ENCODE data around the gene FAM151A.
"Not testable (repeated sequence)": the region's sequence is repeated elsewhere in the genome, so short reads cannot be mapped to it uniquely, and the experiment has no call there.

The FAM151A gene

GRCh38 chr1:54649921-54650320, 26.6 kb upstream of the FAM151A start:
- no peak for TF ChIP-seq CTCF (IDR thresholded peaks at IDR 0.05; ENCODE audit: low read depth, low read length, missing control alignments)

DNA sequence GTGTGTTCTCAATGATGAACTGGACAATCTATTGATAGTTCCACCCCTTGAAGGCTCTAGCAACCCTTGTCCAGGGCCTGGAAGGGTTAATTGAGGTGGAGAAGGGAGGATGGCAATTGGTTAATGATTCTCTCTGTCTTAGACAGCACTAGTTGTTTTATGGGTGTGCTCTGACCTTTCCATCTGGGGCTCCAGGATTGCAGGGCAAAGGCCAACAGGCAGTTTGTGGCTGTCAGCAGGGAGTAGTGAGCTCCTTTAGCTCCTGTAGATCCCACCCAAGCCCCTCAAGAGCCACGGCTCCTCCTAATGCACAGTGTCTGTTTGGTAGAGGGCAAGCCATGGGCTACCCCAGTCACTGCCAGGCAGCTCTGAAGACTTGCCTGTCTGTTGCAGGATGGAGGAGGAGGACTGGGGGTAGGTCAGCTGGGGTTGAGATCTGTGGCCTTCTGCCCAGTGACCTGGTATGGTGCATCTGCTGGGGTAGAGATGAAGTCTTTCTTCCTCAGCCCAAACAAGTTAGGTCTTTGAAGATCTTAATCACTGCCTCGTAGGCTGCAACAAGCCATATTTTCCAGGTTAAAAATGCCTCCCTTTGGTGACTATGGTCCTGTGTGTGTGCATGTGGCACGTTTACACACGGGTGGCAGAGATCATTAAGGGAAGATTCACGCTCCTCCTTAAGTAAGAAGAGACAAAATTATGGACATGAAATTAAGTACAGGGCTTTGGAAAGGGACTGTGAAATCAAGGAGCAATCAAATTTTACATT, 26.0 kb upstream of the FAM151A start:
- TF ChIP-seq CTCF (IDR thresholded peaks at IDR 0.05; ENCODE audit: low read depth, low read length, missing control alignments), result no peak
- DNase-seq (ENCODE audit: low read depth), result no peak
- H3K4me3 ChIP-seq (ENCODE audit: low read depth, low read length), result no peak overlapping the region

More at GRCh38 chr1:54649921-54650320, 26.6 kb upstream of the FAM151A start:
- no peak overlapping the region for H3K4me3 ChIP-seq (ENCODE audit: low read depth, low read length)
- no peak for DNase-seq (ENCODE audit: low read depth)

GRCh38 chr1:54645806-54646676, 22.7 kb upstream of the FAM151A start:
- H3K4me3 ChIP-seq (ENCODE audit: low read depth, low read length), result no peak overlapping the region
- no peak for TF ChIP-seq CTCF (IDR thresholded peaks at IDR 0.05; ENCODE audit: low read depth, low read length, missing control alignments)
- no peak for DNase-seq (ENCODE audit: low read depth)

GRCh38 chr1:54643736-54644135, 20.4 kb upstream of the FAM151A start:
- H3K4me3 ChIP-seq (ENCODE audit: low read depth, low read length), result no peak overlapping the region
- DNase-seq (ENCODE audit: low read depth), result no peak
- no peak for TF ChIP-seq CTCF (IDR thresholded peaks at IDR 0.05; ENCODE audit: low read depth, low read length, missing control alignments)

DNA sequence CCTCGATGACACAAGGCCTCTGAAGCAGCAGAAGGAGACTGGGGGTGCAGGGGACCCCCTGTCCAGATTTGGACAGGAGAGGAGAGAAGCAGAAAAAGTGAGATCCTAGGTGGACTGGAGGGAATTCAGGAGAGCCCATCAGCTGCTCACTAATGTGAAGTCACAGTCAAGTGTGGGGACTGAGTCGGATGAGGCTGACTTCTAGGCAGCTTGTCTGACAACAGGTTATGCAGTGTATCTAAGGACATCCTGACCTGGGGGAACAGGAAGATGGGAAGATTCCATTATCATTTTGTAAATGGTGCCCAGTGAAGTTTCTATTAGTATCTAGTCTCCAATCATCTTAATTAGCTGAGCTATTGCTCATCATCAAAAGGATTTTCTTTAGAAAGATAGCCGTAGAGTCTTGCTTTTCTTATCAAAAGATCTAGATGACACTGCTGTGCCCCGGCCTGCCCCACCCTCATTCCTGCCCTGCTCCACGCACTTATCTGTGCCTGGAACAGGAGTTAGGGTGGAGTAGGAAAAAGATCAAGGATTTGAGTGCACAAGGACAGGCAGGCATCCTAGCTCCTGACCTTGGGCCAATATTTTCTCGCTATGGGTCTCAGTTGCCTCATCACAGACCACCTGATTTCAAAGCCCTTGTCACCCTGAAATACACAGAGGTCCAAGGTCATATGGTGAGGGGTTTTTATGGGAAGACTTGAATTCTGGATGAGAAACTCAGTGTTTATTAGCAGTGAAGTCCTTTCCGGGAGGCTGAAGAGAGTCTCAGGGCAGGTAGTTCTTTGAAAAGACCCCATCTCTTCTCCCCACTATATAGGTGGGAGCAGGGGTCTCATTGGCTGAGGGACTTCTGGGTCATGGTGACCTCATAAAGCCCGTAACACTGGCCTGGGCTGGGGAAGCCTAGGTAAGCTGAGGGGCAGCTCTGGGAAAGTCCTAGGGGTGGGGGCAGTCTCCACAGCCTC, 17.8 kb upstream of the FAM151A start, which contains the start of gene MROH7:
TSS of gene MROH7 (plus strand) at position 924 of the 974 bp plus-strand sequence. CDS start 11,141 bp downstream, outside the sequence.
- TF ChIP-seq CTCF (IDR thresholded peaks at IDR 0.05; ENCODE audit: low read depth, low read length, missing control alignments), result no peak
- no peak within 1 kb of the TSS for H3K4me3 ChIP-seq (ENCODE audit: low read depth, low read length)
- no peak for DNase-seq (ENCODE audit: low read depth)

GRCh38 chr1:54640361-54640760, 17.0 kb upstream of the FAM151A start:
- no peak for DNase-seq (ENCODE audit: low read depth)
- no peak for TF ChIP-seq CTCF (IDR thresholded peaks at IDR 0.05; ENCODE audit: low read depth, low read length, missing control alignments)
- no peak overlapping the region for H3K4me3 ChIP-seq (ENCODE audit: low read depth, low read length)

- not testable (repeated sequence) for H3K4me3 ChIP-seq (ENCODE audit: low read depth, low read length); DNase-seq (ENCODE audit: low read depth)
Observed at GRCh38 chr1:54636461-54637446, 13.4 kb upstream of the FAM151A start.

- not testable (repeated sequence) for H3K4me3 ChIP-seq (ENCODE audit: low read depth, low read length); DNase-seq (ENCODE audit: low read depth)
Observed at GRCh38 chr1:54635804-54636203, 12.5 kb upstream of the FAM151A start.
